Measurements from ENCODE around the gene PKIG. TPM values are rescaled to one million over a fixed set of nuclear protein-coding genes. Genes with fewer than 3 reads are reported as not detected.
"Not testable (repeated sequence)": the region's sequence is repeated elsewhere in the genome, so short reads cannot be mapped to it uniquely, and the experiment has no call there.

Gene PKIG
- total RNA-seq, 1 donor from 2014 or later = 34.7 TPM

GRCh38 chr20:44560229-44560628 is 22.1 kb upstream of the PKIG start:
- no peak for TF ChIP-seq CTCF (conservative IDR thresholded peaks at IDR 0.05)
- Mint-ChIP-seq H3K4me3 (no peak overlapping the region), H3K36me3 (ENCODE audit: low read depth) (no peaks in the 10 kb centered on the region), H3K27me3 (ENCODE audit: low read depth) (no peaks in the 10 kb centered on the region), H3K4me1 (no peaks in the 10 kb centered on the region), H3K9me3 (no peaks in the 10 kb centered on the region), H3K27ac (ENCODE audit: unreplicated experiment) (no peak overlapping the region)
- DNase-seq (ENCODE audit: low read depth, low spot score) = no peak

DNA sequence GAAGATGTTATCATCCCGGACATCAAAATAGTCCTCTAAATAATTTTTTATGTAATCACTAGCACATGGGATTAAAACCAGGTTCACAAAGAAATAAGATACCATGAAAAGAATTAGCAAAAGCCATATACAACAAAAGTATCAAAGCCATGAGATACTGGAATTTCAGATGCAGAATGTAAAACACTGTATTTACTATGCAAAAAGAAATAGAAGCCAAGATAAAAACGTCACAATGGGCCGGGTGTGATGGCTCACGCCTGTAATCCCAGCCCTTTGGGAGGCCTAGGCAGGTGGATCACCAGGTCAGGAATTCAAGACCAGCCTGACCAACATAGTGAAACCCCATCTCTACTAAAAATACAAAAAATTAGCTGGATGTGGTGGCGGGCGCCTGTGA is 21.6 kb upstream of the PKIG start:
- H3K4me3 Mint-ChIP-seq; H3K4me1 Mint-ChIP-seq; H3K36me3 Mint-ChIP-seq (ENCODE audit: low read depth); DNase-seq (ENCODE audit: low read depth, low spot score); H3K27me3 Mint-ChIP-seq (ENCODE audit: low read depth); H3K9me3 Mint-ChIP-seq; H3K27ac Mint-ChIP-seq (ENCODE audit: unreplicated experiment): not testable (repeated sequence)

GRCh38 chr20:44561876-44562275 is 20.5 kb upstream of the PKIG start:
- H3K9me3 Mint-ChIP-seq = no peaks in the 10 kb centered on the region
- no peaks in the 10 kb centered on the region for H3K36me3 Mint-ChIP-seq (ENCODE audit: low read depth)
- no peak overlapping the region for H3K4me3 Mint-ChIP-seq
- TF ChIP-seq CTCF (conservative IDR thresholded peaks at IDR 0.05) = no peak
- no peaks in the 10 kb centered on the region for H3K4me1 Mint-ChIP-seq
- no peak overlapping the region for H3K27ac Mint-ChIP-seq (ENCODE audit: unreplicated experiment)
- no peak for DNase-seq (ENCODE audit: low read depth, low spot score)
- H3K27me3 Mint-ChIP-seq (ENCODE audit: low read depth) = no peaks in the 10 kb centered on the region

DNA sequence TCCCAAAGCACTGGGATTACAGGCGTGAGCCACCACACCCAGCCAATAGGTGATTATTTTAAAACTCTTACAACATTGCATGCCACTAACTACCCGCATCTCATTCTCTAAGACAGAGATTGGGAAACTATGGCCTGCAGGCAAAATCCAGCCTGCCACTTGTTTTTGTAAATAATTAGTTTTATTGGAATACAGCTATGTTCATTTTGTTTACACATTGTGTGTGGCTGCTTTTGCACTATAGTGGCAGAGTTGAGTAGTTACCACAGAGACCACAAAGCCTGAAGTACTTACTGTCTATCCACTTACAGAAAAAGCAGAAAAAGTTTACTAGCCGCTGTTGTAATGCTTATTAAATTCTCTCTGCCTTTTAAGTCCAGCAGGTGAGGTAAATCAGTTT is 16.4 kb upstream of the PKIG start:
- TF ChIP-seq CTCF (conservative IDR thresholded peaks at IDR 0.05) = no peak
- DNase-seq (ENCODE audit: low read depth, low spot score) = no peak
- H3K36me3 Mint-ChIP-seq (ENCODE audit: low read depth) = no peaks in the 10 kb centered on the region
- H3K4me1 Mint-ChIP-seq = no peaks in the 10 kb centered on the region
- H3K4me3 Mint-ChIP-seq = no peak overlapping the region
- H3K27me3 Mint-ChIP-seq (ENCODE audit: low read depth) = no peaks in the 10 kb centered on the region
- H3K27ac Mint-ChIP-seq (ENCODE audit: unreplicated experiment) = no peak overlapping the region
- no peaks in the 10 kb centered on the region for H3K9me3 Mint-ChIP-seq

- no peak for TF ChIP-seq CTCF (conservative IDR thresholded peaks at IDR 0.05)
- no peak overlapping the region for H3K4me3 Mint-ChIP-seq
- no peak for DNase-seq (ENCODE audit: low read depth, low spot score)
- H3K4me1 Mint-ChIP-seq = peaks cover 4% of the 10 kb centered on the region
- no peaks in the 10 kb centered on the region for H3K9me3 Mint-ChIP-seq
- no peak overlapping the region for H3K27ac Mint-ChIP-seq (ENCODE audit: unreplicated experiment)
- no peaks in the 10 kb centered on the region for H3K27me3 Mint-ChIP-seq (ENCODE audit: low read depth)
- H3K36me3 Mint-ChIP-seq (ENCODE audit: low read depth) = no peaks in the 10 kb centered on the region
Observed at GRCh38 chr20:44566811-44567210, 15.6 kb upstream of the PKIG start.

DNA sequence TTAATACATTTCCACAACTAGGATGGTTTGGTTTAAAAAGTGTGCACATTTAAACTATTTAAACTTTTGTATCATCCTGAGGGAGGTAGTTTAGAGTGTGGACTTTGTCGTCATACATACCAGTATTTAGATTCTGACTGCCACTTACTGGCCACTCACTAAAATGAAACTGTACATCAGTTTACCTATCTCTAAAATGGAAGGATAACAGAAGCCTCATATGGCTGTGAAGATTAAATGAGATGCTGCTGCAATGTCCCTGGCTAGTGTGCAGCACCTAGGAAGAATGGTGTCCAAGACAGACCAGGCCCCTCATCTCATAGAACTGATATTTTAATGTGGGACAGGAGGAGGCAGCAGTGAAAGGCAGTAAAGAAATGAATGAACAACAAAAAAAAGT is 12.0 kb upstream of the PKIG start:
- Mint-ChIP-seq H3K9me3 (no peaks in the 10 kb centered on the region), H3K27ac (ENCODE audit: unreplicated experiment) (no peak overlapping the region)

More for the DNA sequence above, 12.0 kb upstream of the PKIG start:
- no peak for TF ChIP-seq CTCF (conservative IDR thresholded peaks at IDR 0.05)
- DNase-seq (ENCODE audit: low read depth, low spot score) = no peak
- H3K36me3 Mint-ChIP-seq (ENCODE audit: low read depth) = no peaks in the 10 kb centered on the region
- peaks cover 16% of the 10 kb centered on the region for H3K4me1 Mint-ChIP-seq
- H3K27me3 Mint-ChIP-seq (ENCODE audit: low read depth) = no peaks in the 10 kb centered on the region
- H3K4me3 Mint-ChIP-seq = no peak overlapping the region
